SK-N-MC (cell line): ENCODE results near the gene SPSB1.

Source experiments
- EZH2 ChIP-seq: fragments of 200-600 bp; sonication (generic); IDR thresholded peaks from one replicate; pipeline ENCODE4 v1.6.1; 2017; ENCODE audit warnings: antibody characterized with exemption
- FOXP2 ChIP-seq: optimal IDR thresholded peaks from 2 replicates; pipeline ENCODE3; 2011; ENCODE audit warnings: mild to moderate bottlenecking, moderate library complexity; ENCODE audit not compliant: insufficient read depth; ENCODE audit errors: extremely low read length, control extremely low read depth
- POLR2AphosphoS5 ChIP-seq: IDR thresholded peaks from 2 replicates; pipeline ENCODE4 v1.6.1; 2012; ENCODE audit warnings: mild to moderate bottlenecking, low read depth, low read length, borderline replicate concordance

DNA sequence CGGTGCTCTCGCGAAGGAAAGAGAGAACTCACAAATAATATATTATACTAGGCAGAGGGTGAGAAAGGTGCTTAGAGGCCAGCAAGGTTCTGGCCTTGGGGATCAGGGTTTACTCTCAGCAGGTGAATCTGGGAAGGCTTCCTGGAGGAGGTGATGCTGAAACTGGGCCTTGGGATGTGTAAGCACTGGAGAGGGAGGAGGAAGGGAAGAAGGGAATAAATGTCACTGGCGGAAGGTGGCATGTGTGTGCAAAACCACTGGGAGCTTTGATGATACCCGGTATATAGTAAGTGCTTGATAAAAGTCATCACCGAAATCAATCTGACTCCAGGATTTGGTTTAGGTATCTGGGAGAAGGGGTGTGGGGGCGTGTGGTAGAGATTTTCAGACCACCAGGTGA lies 24.4 kb downstream of the SPSB1 start:
- TF ChIP-seq EZH2 (no peak), POLR2AphosphoS5 (no peak), FOXP2 (no peak)
